ENCODE data around the gene FBXL2. TPM values are rescaled to one million over a fixed set of nuclear protein-coding genes. Genes with fewer than 3 reads are reported as not detected.
"Not testable (repeated sequence)": the region's sequence is repeated elsewhere in the genome, so short reads cannot be mapped to it uniquely, and the experiment has no call there.

FBXL2 gene
- total RNA-seq, 1 donor from 2014 or later = 21.4 TPM

- H3K27ac Mint-ChIP-seq (ENCODE audit: unreplicated experiment) = no peak overlapping the region
- no peak for TF ChIP-seq CTCF (IDR thresholded peaks at IDR 0.05; ENCODE audit: partially characterized antibody, unreplicated experiment)
- H3K9me3 Mint-ChIP-seq (ENCODE audit: unreplicated experiment) = no peaks in the 10 kb centered on the region
- peaks cover 30% of the 10 kb centered on the region for H3K4me1 Mint-ChIP-seq (ENCODE audit: low read depth, unreplicated experiment)
- H3K4me3 Mint-ChIP-seq (ENCODE audit: unreplicated experiment) = no peak overlapping the region
- no peaks in the 10 kb centered on the region for H3K27me3 Mint-ChIP-seq (ENCODE audit: unreplicated experiment)
- no peaks in the 10 kb centered on the region for H3K36me3 Mint-ChIP-seq (ENCODE audit: unreplicated experiment)
- no peak for DNase-seq
Observed at GRCh38 chr3:33428734-33429133, 151.5 kb downstream of the FBXL2 start.

GRCh38 chr3:33429306-33429705 is 152.1 kb downstream of the FBXL2 start:
- not testable (repeated sequence) for H3K27me3 Mint-ChIP-seq (ENCODE audit: unreplicated experiment); H3K9me3 Mint-ChIP-seq (ENCODE audit: unreplicated experiment); H3K4me3 Mint-ChIP-seq (ENCODE audit: unreplicated experiment); H3K36me3 Mint-ChIP-seq (ENCODE audit: unreplicated experiment); H3K27ac Mint-ChIP-seq (ENCODE audit: unreplicated experiment); DNase-seq
- H3K4me1 Mint-ChIP-seq (ENCODE audit: low read depth, unreplicated experiment) = peaks cover 32% of the 10 kb centered on the region

GRCh38 chr3:33430061-33430460 is 152.8 kb downstream of the FBXL2 start:
- Mint-ChIP-seq H3K4me3 (ENCODE audit: unreplicated experiment) (no peak overlapping the region), H3K27me3 (ENCODE audit: unreplicated experiment) (peaks cover 2% of the 10 kb centered on the region), H3K27ac (ENCODE audit: unreplicated experiment) (no peak overlapping the region), H3K36me3 (ENCODE audit: unreplicated experiment) (no peaks in the 10 kb centered on the region), H3K4me1 (ENCODE audit: low read depth, unreplicated experiment) (peaks cover 32% of the 10 kb centered on the region), H3K9me3 (ENCODE audit: unreplicated experiment) (no peaks in the 10 kb centered on the region)
- no peak for DNase-seq
- TF ChIP-seq CTCF (IDR thresholded peaks at IDR 0.05; ENCODE audit: partially characterized antibody, unreplicated experiment) = no peak

GRCh38 chr3:33430571-33430970 is 153.3 kb downstream of the FBXL2 start:
- Mint-ChIP-seq H3K27me3 (ENCODE audit: unreplicated experiment) (peaks cover 2% of the 10 kb centered on the region), H3K9me3 (ENCODE audit: unreplicated experiment) (no peaks in the 10 kb centered on the region), H3K4me1 (ENCODE audit: low read depth, unreplicated experiment) (peaks cover 32% of the 10 kb centered on the region), H3K36me3 (ENCODE audit: unreplicated experiment) (no peaks in the 10 kb centered on the region), H3K4me3 (ENCODE audit: unreplicated experiment) (no peak overlapping the region), H3K27ac (ENCODE audit: unreplicated experiment) (no peak overlapping the region)
- no peak for DNase-seq
- no peak for TF ChIP-seq CTCF (IDR thresholded peaks at IDR 0.05; ENCODE audit: partially characterized antibody, unreplicated experiment)

- H3K9me3 Mint-ChIP-seq (ENCODE audit: unreplicated experiment) = no peaks in the 10 kb centered on the region
- DNase-seq = no peak
- H3K36me3 Mint-ChIP-seq (ENCODE audit: unreplicated experiment) = no peaks in the 10 kb centered on the region
- H3K4me3 Mint-ChIP-seq (ENCODE audit: unreplicated experiment) = no peak overlapping the region
- H3K27me3 Mint-ChIP-seq (ENCODE audit: unreplicated experiment) = peaks cover 2% of the 10 kb centered on the region
- peaks cover 34% of the 10 kb centered on the region for H3K4me1 Mint-ChIP-seq (ENCODE audit: low read depth, unreplicated experiment)
- no peak for TF ChIP-seq CTCF (IDR thresholded peaks at IDR 0.05; ENCODE audit: partially characterized antibody, unreplicated experiment)
- no peak overlapping the region for H3K27ac Mint-ChIP-seq (ENCODE audit: unreplicated experiment)
Observed at GRCh38 chr3:33433843-33434242, 156.6 kb downstream of the FBXL2 start.

Other genes starting within 250 kb of the FBXL2 start
- gene GLB1, start 180.3 kb upstream of the FBXL2 start, total RNA-seq (ENCODE audit: unreplicated experiment) = 33.0 TPM
- 7.7 TPM for gene TMPPE, start 180.3 kb upstream of the FBXL2 start, total RNA-seq (ENCODE audit: unreplicated experiment)
- gene CRTAP, start 163.4 kb upstream of the FBXL2 start, total RNA-seq (ENCODE audit: unreplicated experiment) = 43.2 TPM
- gene SUSD5, start 58.6 kb upstream of the FBXL2 start, total RNA-seq (ENCODE audit: unreplicated experiment) = 2.0 TPM
- 69.9 TPM for gene UBP1, start 163.0 kb downstream of the FBXL2 start, total RNA-seq (ENCODE audit: unreplicated experiment)